MM.1S (cell line): ENCODE measurements around the gene EML6.

Experiments used
- DNase-seq: peaks from one replicate; pipeline ENCODE4 v3.0.0-alpha.2; 2015
- H2AFZ ChIP-seq: fragments of 300-600 bp; sonication (generic); 2 replicates; pipeline ENCODE4 v1.6.0; 2016; ENCODE audit warnings: antibody characterized with exemption, low read length
- H3F3A ChIP-seq: fragments of 300-600 bp; sonication (generic); 2 replicates; pipeline ENCODE4 v1.6.1; 2016; ENCODE audit warnings: mild to moderate bottlenecking, antibody characterized with exemption, low read length, moderate library complexity, mixed read lengths; ENCODE audit not compliant: insufficient read depth
- H3K27ac ChIP-seq: fragments of 300-600 bp; sonication (generic); 2 replicates; pipeline ENCODE4 v1.5.1; 2016; ENCODE audit warnings: mild to moderate bottlenecking, low read length
- H3K27me3 ChIP-seq: fragments of 300-600 bp; sonication (generic); replicated peaks from 2 replicates; pipeline ENCODE4 v1.6.0; 2016; ENCODE audit warnings: low read length; ENCODE audit not compliant: insufficient read depth
- H3K36me3 ChIP-seq: fragments of 300-600 bp; sonication (generic); replicated peaks from 2 replicates; pipeline ENCODE4 v1.6.1; 2016; ENCODE audit warnings: mild to moderate bottlenecking, low read length, mixed read lengths; ENCODE audit not compliant: insufficient read depth
- H3K4me1 ChIP-seq: fragments of 300-600 bp; sonication (generic); 2 replicates; pipeline ENCODE4 v1.6.1; 2016; ENCODE audit warnings: low read length, mixed read lengths
- H3K4me2 ChIP-seq: fragments of 300-600 bp; sonication (generic); 2 replicates; pipeline ENCODE4 v1.6.0; 2016; ENCODE audit warnings: low read depth, low read length
- H3K4me3 ChIP-seq: fragments of 300-600 bp; sonication (generic); 2 replicates; pipeline ENCODE4 v1.5.1; 2016; ENCODE audit warnings: low read length, mixed read lengths
- H3K79me2 ChIP-seq: fragments of 300-600 bp; sonication (generic); 2 replicates; pipeline ENCODE4 v1.6.1; 2016; ENCODE audit warnings: mixed run types, low read length, mixed read lengths
- H3K9ac ChIP-seq: fragments of 300-600 bp; sonication (generic); 2 replicates; pipeline ENCODE4 v1.6.1; 2016; ENCODE audit warnings: low read length, mixed read lengths
- H3K9me2 ChIP-seq: fragments of 300-600 bp; sonication (generic); replicated peaks from 2 replicates; pipeline ENCODE4 v1.6.1; 2016; ENCODE audit warnings: mild to moderate bottlenecking, low read length, mixed read lengths; ENCODE audit not compliant: insufficient read depth
- H3K9me3 ChIP-seq: fragments of 300-600 bp; sonication (generic); replicated peaks from 2 replicates; pipeline ENCODE4 v1.6.1; 2016; ENCODE audit warnings: mild to moderate bottlenecking, low read length, mixed read lengths; ENCODE audit not compliant: insufficient read depth
- H4K20me1 ChIP-seq: fragments of 300-600 bp; sonication (generic); 2 replicates; pipeline ENCODE4 v1.6.1; 2016; ENCODE audit warnings: mild to moderate bottlenecking, low read length, moderate library complexity, mixed read lengths; ENCODE audit not compliant: insufficient read depth
- EZH2 ChIP-seq: fragments of 300-600 bp; sonication (generic); optimal IDR thresholded peaks from 2 replicates; pipeline ENCODE3; 2017; ENCODE audit warnings: low read depth, mild to moderate bottlenecking, antibody characterized with exemption, low read length, mixed read lengths
- EZH2phosphoT487 ChIP-seq: fragments of 300-600 bp; sonication (generic); IDR thresholded peaks from 2 replicates; pipeline ENCODE4 v1.6.1; 2018; ENCODE audit warnings: antibody characterized with exemption, low read length
- TF ChIP-seq, protein P1 (sequence below): fragments of 300-600 bp; sonication (generic); IDR thresholded peaks from 2 replicates; pipeline ENCODE4 v1.5.1; 2016; ENCODE audit warnings: antibody characterized with exemption, low read length, mixed read lengths

EML6 gene

DNA sequence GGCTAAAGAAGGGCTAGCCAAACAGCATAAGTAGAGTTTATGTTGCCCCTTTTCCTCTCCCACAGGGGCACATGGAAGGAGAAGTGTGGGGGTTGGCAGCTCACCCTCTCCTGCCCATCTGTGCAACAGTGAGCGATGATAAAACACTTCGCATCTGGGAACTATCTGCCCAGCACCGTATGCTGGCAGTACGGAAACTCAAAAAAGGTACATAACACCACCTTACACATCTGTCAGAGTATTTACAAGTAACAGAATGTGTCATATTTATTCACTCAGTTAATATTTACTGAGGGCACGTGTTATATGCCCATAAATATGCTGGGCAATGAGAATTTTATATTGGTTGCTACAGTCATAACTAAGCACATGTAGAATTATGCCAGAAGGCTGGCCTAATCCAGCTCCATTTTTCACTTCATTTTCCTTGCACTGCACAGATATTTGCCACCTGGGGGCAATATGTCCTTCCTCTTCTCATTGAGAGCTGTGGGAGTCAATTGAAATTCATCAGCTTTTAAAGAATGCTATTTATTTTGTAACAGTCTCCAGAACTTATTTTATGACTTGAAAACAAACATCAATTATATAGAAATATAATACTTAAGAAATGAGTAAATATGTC, 176.2 kb downstream of the EML6 start:
- Histone ChIP-seq H3K27me3 (no peaks in the 10 kb centered on the region), H3K9me2 (no peaks in the 10 kb centered on the region), H3K79me2 (no peaks in the 10 kb centered on the region), H3F3A (no peaks in the 10 kb centered on the region), H3K9me3 (no peaks in the 10 kb centered on the region), H3K9ac (no peak overlapping the region), H3K4me1 (no peaks in the 10 kb centered on the region), H4K20me1 (no peaks in the 10 kb centered on the region), H2AFZ (no peak overlapping the region), H3K36me3 (no peaks in the 10 kb centered on the region), H3K27ac (no peak overlapping the region), H3K4me2 (no peak overlapping the region), H3K4me3 (no peak overlapping the region)
- TF ChIP-seq EZH2phosphoT487 (no peak), EZH2 (no peak)
- TF ChIP-seq, protein P1, sequence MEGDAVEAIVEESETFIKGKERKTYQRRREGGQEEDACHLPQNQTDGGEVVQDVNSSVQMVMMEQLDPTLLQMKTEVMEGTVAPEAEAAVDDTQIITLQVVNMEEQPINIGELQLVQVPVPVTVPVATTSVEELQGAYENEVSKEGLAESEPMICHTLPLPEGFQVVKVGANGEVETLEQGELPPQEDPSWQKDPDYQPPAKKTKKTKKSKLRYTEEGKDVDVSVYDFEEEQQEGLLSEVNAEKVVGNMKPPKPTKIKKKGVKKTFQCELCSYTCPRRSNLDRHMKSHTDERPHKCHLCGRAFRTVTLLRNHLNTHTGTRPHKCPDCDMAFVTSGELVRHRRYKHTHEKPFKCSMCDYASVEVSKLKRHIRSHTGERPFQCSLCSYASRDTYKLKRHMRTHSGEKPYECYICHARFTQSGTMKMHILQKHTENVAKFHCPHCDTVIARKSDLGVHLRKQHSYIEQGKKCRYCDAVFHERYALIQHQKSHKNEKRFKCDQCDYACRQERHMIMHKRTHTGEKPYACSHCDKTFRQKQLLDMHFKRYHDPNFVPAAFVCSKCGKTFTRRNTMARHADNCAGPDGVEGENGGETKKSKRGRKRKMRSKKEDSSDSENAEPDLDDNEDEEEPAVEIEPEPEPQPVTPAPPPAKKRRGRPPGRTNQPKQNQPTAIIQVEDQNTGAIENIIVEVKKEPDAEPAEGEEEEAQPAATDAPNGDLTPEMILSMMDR = peak; percentile 51
- DNase-seq = peak; percentile 24

DNA sequence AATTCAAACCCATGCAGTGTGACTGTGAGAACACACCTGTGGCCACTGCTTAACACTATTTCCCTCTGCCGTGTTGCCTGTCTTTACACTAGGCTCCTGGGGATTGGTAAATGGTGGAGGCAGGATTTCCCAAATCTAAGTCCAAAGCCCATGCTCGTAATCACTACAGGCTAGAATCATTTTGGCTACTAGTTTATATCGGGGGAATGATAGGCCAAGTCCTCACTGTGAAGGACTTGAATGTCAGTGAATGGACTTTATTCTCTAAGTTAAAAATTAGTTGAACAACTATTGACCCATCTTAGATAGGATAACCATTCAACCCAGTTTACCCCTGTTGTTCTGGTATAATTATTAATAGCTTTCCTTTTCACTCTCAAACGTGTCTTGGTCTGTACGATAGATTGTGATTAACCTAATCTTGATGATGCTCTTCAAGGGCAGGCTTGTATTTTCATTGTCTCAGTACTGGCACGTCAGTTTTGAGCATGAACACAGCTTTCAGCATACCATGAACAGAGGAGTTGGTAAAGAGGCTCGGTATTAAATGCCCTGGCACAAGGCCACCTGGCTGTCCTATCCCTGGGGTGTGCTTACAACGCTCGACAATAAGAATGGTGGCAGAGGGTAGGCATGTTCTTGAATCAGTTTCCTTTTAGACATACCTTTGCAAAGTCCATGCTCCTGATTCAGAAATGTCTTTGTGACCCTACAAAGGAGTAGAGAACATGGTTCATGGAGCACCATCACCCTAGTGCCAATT, 177.9 kb downstream of the EML6 start:
- H3K36me3 ChIP-seq = no peaks in the 10 kb centered on the region
- no peak overlapping the region for H2AFZ ChIP-seq
- H3K4me3 ChIP-seq = no peak overlapping the region
- H3K9ac ChIP-seq = no peak overlapping the region
- no peaks in the 10 kb centered on the region for H3K79me2 ChIP-seq
- H3K9me3 ChIP-seq = no peaks in the 10 kb centered on the region
- H3K9me2 ChIP-seq = no peaks in the 10 kb centered on the region
- no peaks in the 10 kb centered on the region for H4K20me1 ChIP-seq
- H3K27me3 ChIP-seq = no peaks in the 10 kb centered on the region
- H3K27ac ChIP-seq = no peak overlapping the region
- H3F3A ChIP-seq = no peaks in the 10 kb centered on the region
- TF ChIP-seq EZH2phosphoT487 (no peak), EZH2 (no peak)
- TF ChIP-seq, protein P1 = no peak
- H3K4me1 ChIP-seq = no peaks in the 10 kb centered on the region
- no peak for DNase-seq
- no peak overlapping the region for H3K4me2 ChIP-seq

DNA sequence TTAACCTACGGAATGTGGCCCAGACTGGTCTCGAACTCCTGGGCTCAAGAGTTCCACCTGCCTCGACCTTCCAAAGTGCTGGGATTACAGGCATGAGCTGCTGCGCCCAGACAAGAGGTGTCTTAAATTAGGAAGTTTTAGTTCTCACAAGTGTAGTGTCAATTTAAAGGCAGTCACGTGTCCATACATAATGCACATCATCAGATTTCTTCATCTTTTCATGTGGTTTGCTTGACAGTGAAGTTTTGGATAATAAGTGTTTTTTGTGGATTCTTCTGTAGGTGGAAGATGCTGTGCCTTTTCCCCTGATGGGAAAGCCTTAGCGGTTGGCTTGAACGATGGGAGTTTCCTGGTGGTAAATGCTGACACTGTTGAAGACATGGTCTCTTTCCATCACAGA, 179.3 kb downstream of the EML6 start:
- H4K20me1 ChIP-seq = no peaks in the 10 kb centered on the region
- H3K4me3 ChIP-seq = no peak overlapping the region
- H3K9me2 ChIP-seq = no peaks in the 10 kb centered on the region
- no peak overlapping the region for H3K9ac ChIP-seq
- H3K4me2 ChIP-seq = no peak overlapping the region
- H2AFZ ChIP-seq = no peak overlapping the region
- H3K36me3 ChIP-seq = no peaks in the 10 kb centered on the region
- DNase-seq = no peak
- H3F3A ChIP-seq = no peaks in the 10 kb centered on the region
- no peaks in the 10 kb centered on the region for H3K27me3 ChIP-seq
- no peaks in the 10 kb centered on the region for H3K9me3 ChIP-seq
- no peaks in the 10 kb centered on the region for H3K4me1 ChIP-seq
- no peak overlapping the region for H3K27ac ChIP-seq
- no peaks in the 10 kb centered on the region for H3K79me2 ChIP-seq
- no peak for TF ChIP-seq EZH2phosphoT487
- TF ChIP-seq EZH2 = no peak
- TF ChIP-seq, protein P1 = no peak
